ENCODE results near the gene DLL4.

Gene DLL4

DNA sequence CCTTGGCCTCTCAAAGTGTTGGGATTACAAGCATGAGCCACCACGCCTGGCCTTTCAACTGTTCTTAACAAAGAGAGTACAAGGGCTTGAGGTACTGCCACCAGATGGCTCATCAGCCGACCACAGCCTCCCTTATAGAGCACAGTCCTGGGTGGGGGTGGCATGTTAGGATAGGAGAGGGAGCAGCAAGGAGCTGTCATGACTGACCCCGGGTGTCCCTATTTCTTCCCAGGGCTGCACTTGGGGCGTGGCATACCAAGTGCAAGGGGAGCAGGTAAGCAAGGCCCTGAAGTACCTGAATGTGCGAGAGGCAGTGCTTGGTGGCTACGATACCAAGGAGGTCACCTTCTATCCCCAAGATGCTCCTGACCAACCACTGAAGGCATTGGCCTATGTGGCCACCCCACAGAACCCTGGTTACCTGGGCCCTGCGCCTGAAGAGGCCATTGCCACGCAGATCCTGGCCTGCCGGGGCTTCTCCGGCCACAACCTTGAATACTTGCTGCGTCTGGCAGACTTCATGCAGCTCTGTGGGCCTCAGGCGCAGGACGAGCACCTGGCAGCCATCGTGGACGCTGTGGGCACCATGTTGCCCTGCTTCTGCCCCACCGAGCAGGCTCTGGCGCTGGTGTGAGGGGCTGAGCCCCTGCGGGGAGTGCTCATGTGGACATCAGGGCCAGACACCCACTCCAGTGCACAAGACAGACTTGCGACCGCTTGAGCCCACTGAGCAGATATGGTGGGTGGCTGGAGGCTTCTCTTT is 26.2 kb downstream of the DLL4 start:
- no peak for DNase-seq (ENCODE audit: extremely low read depth, low read depth)
- no peak overlapping the region for H3K4me3 ChIP-seq (replicated peaks; ENCODE audit: low read depth, low read length)
- TF ChIP-seq, protein P1, sequence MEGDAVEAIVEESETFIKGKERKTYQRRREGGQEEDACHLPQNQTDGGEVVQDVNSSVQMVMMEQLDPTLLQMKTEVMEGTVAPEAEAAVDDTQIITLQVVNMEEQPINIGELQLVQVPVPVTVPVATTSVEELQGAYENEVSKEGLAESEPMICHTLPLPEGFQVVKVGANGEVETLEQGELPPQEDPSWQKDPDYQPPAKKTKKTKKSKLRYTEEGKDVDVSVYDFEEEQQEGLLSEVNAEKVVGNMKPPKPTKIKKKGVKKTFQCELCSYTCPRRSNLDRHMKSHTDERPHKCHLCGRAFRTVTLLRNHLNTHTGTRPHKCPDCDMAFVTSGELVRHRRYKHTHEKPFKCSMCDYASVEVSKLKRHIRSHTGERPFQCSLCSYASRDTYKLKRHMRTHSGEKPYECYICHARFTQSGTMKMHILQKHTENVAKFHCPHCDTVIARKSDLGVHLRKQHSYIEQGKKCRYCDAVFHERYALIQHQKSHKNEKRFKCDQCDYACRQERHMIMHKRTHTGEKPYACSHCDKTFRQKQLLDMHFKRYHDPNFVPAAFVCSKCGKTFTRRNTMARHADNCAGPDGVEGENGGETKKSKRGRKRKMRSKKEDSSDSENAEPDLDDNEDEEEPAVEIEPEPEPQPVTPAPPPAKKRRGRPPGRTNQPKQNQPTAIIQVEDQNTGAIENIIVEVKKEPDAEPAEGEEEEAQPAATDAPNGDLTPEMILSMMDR (IDR thresholded peaks at IDR 0.05; ENCODE audit: low read depth, low read length, missing control alignments), result no peak

DNA sequence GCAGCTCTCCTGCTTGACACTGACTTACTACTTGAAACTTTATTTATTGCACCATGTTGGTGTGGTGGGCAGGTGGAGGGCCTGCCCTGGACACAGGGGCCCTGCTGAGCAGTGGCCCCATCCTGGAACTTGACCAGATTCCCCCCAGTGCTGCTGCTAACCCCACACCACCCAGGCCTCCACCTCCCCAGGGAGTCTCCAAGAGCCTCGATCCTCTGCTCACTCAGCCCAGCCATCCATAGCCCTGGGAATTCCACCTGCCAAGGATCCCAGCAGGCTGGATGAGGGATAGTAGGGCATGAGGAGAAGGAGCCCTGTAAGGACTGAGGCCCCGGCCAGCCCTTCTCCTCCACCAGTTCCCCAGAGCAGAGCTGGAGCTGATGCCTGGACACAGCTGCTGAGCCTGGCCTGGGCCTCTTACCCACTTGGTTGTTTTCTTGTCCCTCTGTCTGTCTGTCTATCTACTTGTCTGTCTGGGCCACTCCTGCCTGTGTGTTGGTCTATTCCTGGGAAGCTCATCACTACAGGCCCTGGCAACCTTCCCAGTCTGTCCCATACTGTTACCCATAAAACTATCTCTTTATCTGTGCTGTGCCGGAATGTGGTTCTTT is 26.9 kb downstream of the DLL4 start:
- no peak for DNase-seq (ENCODE audit: extremely low read depth, low read depth)
- TF ChIP-seq, protein P1 (IDR thresholded peaks at IDR 0.05; ENCODE audit: low read depth, low read length, missing control alignments), result no peak
- H3K4me3 ChIP-seq (replicated peaks; ENCODE audit: low read depth, low read length), result no peak overlapping the region

DNA sequence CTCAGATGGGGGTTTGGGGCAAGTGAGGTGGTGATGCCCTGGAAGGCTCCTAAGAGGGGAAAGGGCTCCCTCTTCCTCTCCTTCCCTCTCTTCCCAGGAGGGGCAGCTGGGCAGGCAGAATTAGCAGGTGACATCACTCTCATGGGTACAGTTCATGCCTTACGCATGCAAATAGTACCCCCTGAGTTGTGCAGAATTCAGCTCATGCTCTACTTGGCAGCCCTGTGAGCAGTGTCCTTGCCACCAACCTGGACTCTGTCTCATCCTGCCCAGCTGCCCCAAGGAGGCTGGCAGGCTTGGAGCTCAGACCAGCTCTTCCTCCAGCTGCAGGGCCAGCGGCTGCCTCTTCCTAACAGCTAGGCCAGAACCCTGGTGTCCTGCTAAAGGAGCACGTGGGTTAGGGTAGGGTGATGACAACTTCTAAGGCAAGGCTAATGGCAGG is 27.4 kb downstream of the DLL4 start:
- H3K4me3 ChIP-seq (replicated peaks; ENCODE audit: low read depth, low read length), result no peak overlapping the region
- TF ChIP-seq, protein P1 (IDR thresholded peaks at IDR 0.05; ENCODE audit: low read depth, low read length, missing control alignments), result no peak
- no peak for DNase-seq (ENCODE audit: extremely low read depth, low read depth)

DNA sequence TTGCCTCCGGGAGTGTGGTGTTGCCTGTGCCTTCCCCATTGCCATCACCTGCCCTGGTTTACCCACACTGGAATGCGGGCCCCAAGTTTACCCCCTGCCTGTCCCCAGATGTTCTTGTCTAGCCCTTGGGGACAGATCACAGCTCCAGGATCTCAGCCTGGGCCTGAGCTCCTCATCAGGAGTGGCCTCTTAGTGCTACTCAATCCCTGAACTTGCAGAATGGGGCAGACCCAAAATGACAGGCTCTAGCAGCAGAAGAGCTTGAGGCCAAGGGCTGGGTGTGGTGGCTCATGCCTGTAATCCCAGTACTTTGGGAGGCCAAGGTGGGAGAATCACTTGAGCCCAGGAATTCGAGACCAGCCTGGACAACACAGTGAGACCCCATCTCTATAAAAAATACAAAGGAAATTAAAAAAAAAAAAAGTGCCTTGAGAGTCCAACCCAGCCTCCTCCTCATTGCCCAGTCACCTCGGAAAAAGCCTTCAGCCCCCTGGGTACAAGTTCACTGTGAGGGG is 28.0 kb downstream of the DLL4 start:
- DNase-seq (ENCODE audit: extremely low read depth, low read depth), result no peak
- no peak overlapping the region for H3K4me3 ChIP-seq (replicated peaks; ENCODE audit: low read depth, low read length)
- TF ChIP-seq, protein P1 (IDR thresholded peaks at IDR 0.05; ENCODE audit: low read depth, low read length, missing control alignments), result no peak

DNA sequence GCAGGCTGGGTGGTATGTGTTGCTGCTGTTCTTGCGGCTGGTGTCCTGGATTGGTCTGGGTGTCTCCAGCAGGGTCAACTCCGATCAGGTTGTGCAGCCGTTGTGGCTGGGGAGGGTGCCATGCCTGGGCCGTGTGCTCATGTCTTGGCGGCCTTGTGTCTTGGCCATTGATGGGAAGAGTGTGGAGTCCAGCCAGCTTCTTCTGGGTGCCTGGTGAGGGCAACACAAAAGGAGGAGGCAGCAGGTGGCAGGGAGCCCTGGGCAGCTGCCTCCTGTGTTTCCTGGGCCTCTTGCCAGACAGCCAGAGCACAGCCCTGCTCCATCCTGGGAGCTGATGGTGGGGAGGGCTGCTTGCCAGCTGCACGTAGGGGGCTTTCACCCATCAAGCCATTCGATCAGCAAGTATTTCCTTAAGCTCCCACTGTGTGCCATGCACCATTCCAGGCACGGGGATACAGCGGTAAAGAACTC is 28.5 kb downstream of the DLL4 start:
- TF ChIP-seq, protein P1 (IDR thresholded peaks at IDR 0.05; ENCODE audit: low read depth, low read length, missing control alignments), result no peak
- no peak for DNase-seq (ENCODE audit: extremely low read depth, low read depth)
- no peak overlapping the region for H3K4me3 ChIP-seq (replicated peaks; ENCODE audit: low read depth, low read length)

DNA sequence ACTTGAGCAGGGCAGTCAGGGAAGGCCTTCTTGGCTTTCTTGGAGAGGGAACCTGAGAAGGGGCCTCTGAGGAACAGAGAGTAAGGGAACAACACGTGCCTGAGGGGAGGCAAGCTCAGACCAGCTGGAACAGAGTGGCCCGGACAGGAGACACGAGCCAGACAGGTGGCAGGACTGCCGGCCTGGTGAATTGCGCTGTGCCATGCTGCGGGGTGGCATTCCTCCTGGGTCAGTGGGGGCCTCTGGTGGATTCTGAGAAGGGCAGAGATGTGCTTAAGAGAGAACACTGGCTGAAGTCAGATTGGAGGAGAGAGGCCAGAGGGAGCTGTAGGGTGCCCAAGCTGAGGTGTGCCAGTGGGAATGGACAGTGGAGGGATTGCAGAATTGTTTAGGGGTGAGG is 29.0 kb downstream of the DLL4 start:
- no peak for DNase-seq (ENCODE audit: extremely low read depth, low read depth)
- TF ChIP-seq, protein P1 (IDR thresholded peaks at IDR 0.05; ENCODE audit: low read depth, low read length, missing control alignments), result no peak
- H3K4me3 ChIP-seq (replicated peaks; ENCODE audit: low read depth, low read length), result no peak overlapping the region

All from HFF-Myc (cell line).